ENCODE results near the gene MPPED1.

Gene MPPED1

GRCh38 chr22:43376765-43377547, 34.9 kb upstream of the MPPED1 start:
- no peak for DNase-seq (ENCODE audit: low spot score)
- no peak overlapping the region for H3K4me3 ChIP-seq
- H3K27ac ChIP-seq, result no peak overlapping the region
- TF ChIP-seq CTCF (IDR thresholded peaks at IDR 0.05), result no peak

GRCh38 chr22:43377548-43377895, 34.3 kb upstream of the MPPED1 start:
- Histone ChIP-seq H3K4me3 (no peak overlapping the region), H3K27ac (no peak overlapping the region)
- no peak for TF ChIP-seq CTCF (IDR thresholded peaks at IDR 0.05)
- no peak for DNase-seq (ENCODE audit: low spot score)

- no peak overlapping the region for H3K4me3 ChIP-seq
- TF ChIP-seq CTCF (IDR thresholded peaks at IDR 0.05), result no peak
- H3K27ac ChIP-seq, result no peak overlapping the region
- DNase-seq (ENCODE audit: low spot score), result no peak
Observed at GRCh38 chr22:43377896-43378704, 33.7 kb upstream of the MPPED1 start.

- TF ChIP-seq CTCF (IDR thresholded peaks at IDR 0.05), result no peak
Observed at GRCh38 chr22:43381693-43382092, 30.1 kb upstream of the MPPED1 start.

GRCh38 chr22:43384863-43385262, 27.0 kb upstream of the MPPED1 start:
- Histone ChIP-seq H3K4me3 (no peak overlapping the region), H3K27ac (no peak overlapping the region)
- DNase-seq (ENCODE audit: low spot score), result no peak
- no peak for TF ChIP-seq CTCF (IDR thresholded peaks at IDR 0.05)

More at GRCh38 chr22:43381693-43382092, 30.1 kb upstream of the MPPED1 start:
- no peak overlapping the region for H3K4me3 ChIP-seq
- no peak overlapping the region for H3K27ac ChIP-seq
- DNase-seq (ENCODE audit: low spot score), result no peak

- peak; percentile 90 for TF ChIP-seq CTCF (IDR thresholded peaks at IDR 0.05)
- H3K4me3 ChIP-seq, result no peak overlapping the region
Observed at GRCh38 chr22:43385770-43386641, 25.8 kb upstream of the MPPED1 start.

More at GRCh38 chr22:43385770-43386641, 25.8 kb upstream of the MPPED1 start:
- DNase-seq (ENCODE audit: low spot score), result no peak
- H3K27ac ChIP-seq, result no peak overlapping the region

All from coronary artery (tissue), 2 donors.